ENCODE measurements around the gene ASTN1. TPM values are rescaled to one million over a fixed set of nuclear protein-coding genes. Genes with fewer than 3 reads are reported as not detected.

The ASTN1 gene
- total RNA-seq, 1 experiment from 2014 or later, result not detected

DNA sequence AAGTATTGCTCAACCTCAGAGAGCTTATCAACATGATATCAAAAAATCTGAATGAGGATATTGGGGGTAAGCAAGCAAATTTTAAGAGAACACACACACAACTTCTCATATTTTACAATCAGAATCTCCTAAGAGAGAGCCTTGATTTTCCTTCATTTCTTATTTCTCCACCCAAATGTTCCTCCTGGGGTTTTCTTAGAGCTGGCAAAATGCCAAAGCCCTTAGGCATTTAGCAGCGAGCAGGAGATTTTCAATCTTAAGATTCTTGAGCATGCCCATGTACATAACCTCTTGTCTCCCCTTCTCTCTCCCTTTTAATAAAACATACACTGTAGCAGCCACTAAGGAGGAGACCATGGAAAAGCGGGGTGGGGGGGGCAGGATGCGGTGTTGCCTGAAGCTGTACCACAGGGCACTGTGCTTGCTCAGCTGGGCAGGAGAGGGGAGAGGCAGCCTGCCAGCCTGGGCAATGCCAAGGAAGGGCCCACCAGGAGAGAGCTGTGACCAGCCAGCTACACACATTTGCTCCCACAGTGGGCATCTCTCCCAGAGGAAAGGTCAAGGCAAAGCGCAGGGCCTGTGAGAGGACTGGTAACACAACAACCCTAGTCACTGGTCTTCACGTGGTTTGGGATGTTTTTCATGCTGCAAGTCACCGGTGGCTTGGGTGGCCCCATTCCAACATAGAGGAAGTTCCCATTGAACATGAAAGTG, 10.6 kb upstream of the ASTN1 start:
- Histone ChIP-seq H3K79me2 (ENCODE audit: low read length) (no peaks in the 10 kb centered on the region), H2AFZ (ENCODE audit: low read length) (no peak overlapping the region), H3K27me3 (ENCODE audit: low read length) (no peaks in the 10 kb centered on the region), H3K27ac (ENCODE audit: low read length) (no peak overlapping the region), H3K4me1 (ENCODE audit: insufficient read depth, low read length) (peaks cover 15% of the 10 kb centered on the region), H3K9me3 (ENCODE audit: low read length) (no peaks in the 10 kb centered on the region), H3K9me2 (replicated peaks; ENCODE audit: low read length) (no peaks in the 10 kb centered on the region), H3K4me2 (ENCODE audit: low read length) (no peak overlapping the region), H3F3A (ENCODE audit: low read length, unreplicated experiment) (no peaks in the 10 kb centered on the region), H3K4me3 (ENCODE audit: low read length) (no peak overlapping the region), H4K20me1 (ENCODE audit: low read length) (no peaks in the 10 kb centered on the region), H3K9ac (ENCODE audit: low read length) (no peak overlapping the region), H3K36me3 (ENCODE audit: low read depth, low read length) (no peaks in the 10 kb centered on the region)
- ATAC-seq (no peak), DNase-seq (no peak)
- intact Hi-C loops (cut with micrococcal nuclease), result no loop called here
- TF ChIP-seq EZH2phosphoT487 (IDR thresholded peaks at IDR 0.05; ENCODE audit: borderline replicate concordance, low read length), result no peak
- TF ChIP-seq EZH2 (IDR thresholded peaks at IDR 0.05; ENCODE audit: low read length, unreplicated experiment), result no peak
- TF ChIP-seq, protein P1, sequence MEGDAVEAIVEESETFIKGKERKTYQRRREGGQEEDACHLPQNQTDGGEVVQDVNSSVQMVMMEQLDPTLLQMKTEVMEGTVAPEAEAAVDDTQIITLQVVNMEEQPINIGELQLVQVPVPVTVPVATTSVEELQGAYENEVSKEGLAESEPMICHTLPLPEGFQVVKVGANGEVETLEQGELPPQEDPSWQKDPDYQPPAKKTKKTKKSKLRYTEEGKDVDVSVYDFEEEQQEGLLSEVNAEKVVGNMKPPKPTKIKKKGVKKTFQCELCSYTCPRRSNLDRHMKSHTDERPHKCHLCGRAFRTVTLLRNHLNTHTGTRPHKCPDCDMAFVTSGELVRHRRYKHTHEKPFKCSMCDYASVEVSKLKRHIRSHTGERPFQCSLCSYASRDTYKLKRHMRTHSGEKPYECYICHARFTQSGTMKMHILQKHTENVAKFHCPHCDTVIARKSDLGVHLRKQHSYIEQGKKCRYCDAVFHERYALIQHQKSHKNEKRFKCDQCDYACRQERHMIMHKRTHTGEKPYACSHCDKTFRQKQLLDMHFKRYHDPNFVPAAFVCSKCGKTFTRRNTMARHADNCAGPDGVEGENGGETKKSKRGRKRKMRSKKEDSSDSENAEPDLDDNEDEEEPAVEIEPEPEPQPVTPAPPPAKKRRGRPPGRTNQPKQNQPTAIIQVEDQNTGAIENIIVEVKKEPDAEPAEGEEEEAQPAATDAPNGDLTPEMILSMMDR (conservative IDR thresholded peaks at IDR 0.05; ENCODE audit: low read depth, low read length), result no peak
- BruUV-seq (replicated peaks), result no TSS peak
- ChIA-PET CTCF (interaction anchor here (0.6 kb wide), 1 partner anchor 98 kb away, joined by 3 read pairs; no protein-coding TSS in a partner anchor), POLR2A (ENCODE audit: unreplicated experiment) (no interaction called here)

DNA sequence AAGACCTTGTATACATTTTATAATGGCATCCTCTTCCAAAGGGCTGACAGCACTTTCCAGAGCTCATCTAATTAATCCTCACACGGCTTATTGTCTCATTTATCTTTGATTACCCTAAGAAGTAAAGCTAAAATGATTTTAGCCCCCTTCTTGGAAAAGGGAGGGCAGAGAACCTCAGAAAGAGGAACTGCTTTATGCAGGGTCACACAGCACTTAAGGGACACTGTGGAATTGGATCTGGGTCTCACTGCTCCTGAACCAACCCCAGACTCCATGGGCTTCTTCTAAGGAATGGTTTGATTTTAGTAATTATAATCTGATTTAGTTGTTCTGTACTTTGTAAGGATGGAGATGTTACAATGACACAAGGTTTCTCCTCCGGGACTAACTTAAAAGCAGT, 9.5 kb upstream of the ASTN1 start:
- Histone ChIP-seq H3K36me3 (ENCODE audit: low read depth, low read length) (no peaks in the 10 kb centered on the region), H3K79me2 (ENCODE audit: low read length) (no peaks in the 10 kb centered on the region), H3K9ac (ENCODE audit: low read length) (no peak overlapping the region), H3F3A (ENCODE audit: low read length, unreplicated experiment) (no peaks in the 10 kb centered on the region), H3K27ac (ENCODE audit: low read length) (no peak overlapping the region), H4K20me1 (ENCODE audit: low read length) (no peaks in the 10 kb centered on the region), H3K4me3 (ENCODE audit: low read length) (no peak overlapping the region), H3K9me3 (ENCODE audit: low read length) (no peaks in the 10 kb centered on the region), H3K4me1 (ENCODE audit: insufficient read depth, low read length) (peaks cover 15% of the 10 kb centered on the region), H2AFZ (ENCODE audit: low read length) (no peak overlapping the region), H3K4me2 (ENCODE audit: low read length) (no peak overlapping the region), H3K27me3 (ENCODE audit: low read length) (no peaks in the 10 kb centered on the region), H3K9me2 (replicated peaks; ENCODE audit: low read length) (no peaks in the 10 kb centered on the region)
- ATAC-seq (no peak), DNase-seq (no peak)
- CTCF ChIA-PET, result no interaction called here
- BruUV-seq (replicated peaks), result no TSS peak
- TF ChIP-seq EZH2phosphoT487 (IDR thresholded peaks at IDR 0.05; ENCODE audit: borderline replicate concordance, low read length), result no peak
- no peak for TF ChIP-seq EZH2 (IDR thresholded peaks at IDR 0.05; ENCODE audit: low read length, unreplicated experiment)
- TF ChIP-seq, protein P1 (conservative IDR thresholded peaks at IDR 0.05; ENCODE audit: low read depth, low read length), result no peak
- POLR2A ChIA-PET (ENCODE audit: unreplicated experiment), result no interaction called here
- intact Hi-C loops (cut with micrococcal nuclease), result no loop called here

DNA sequence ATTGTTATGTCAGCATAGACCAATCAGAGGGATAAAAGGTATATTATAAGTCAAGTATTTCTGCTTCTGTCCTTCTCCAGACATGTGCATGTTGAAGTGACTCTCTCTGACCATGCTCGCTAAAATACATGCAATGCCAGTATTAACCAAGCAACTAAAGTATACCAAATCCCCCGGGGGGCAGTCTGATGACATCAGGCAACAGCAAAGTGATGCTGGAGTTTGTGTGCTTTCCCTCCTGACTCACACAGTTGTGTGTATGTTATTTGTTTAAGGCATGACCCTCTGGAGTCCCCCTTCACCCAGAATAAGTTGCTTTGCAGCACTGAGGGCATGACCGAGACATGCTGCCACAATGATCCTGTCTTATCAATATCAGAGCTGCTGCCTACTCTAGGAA, 8.4 kb upstream of the ASTN1 start:
- H3K4me3 ChIP-seq (ENCODE audit: low read length), result no peak overlapping the region
- no TSS peak for BruUV-seq (replicated peaks)
- CTCF ChIA-PET, result no interaction called here
- no peaks in the 10 kb centered on the region for H3K9me2 ChIP-seq (replicated peaks; ENCODE audit: low read length)
- TF ChIP-seq, protein P1 (conservative IDR thresholded peaks at IDR 0.05; ENCODE audit: low read depth, low read length), result no peak
- TF ChIP-seq EZH2 (IDR thresholded peaks at IDR 0.05; ENCODE audit: low read length, unreplicated experiment) (no peak), EZH2phosphoT487 (IDR thresholded peaks at IDR 0.05; ENCODE audit: borderline replicate concordance, low read length) (no peak)
- H3K9me3 ChIP-seq (ENCODE audit: low read length), result no peaks in the 10 kb centered on the region
- DNase-seq (peak; percentile 35), ATAC-seq (no peak)
- peaks cover 15% of the 10 kb centered on the region for H3K4me1 ChIP-seq (ENCODE audit: insufficient read depth, low read length)
- no peaks in the 10 kb centered on the region for H3K36me3 ChIP-seq (ENCODE audit: low read depth, low read length)
- no peaks in the 10 kb centered on the region for H3K79me2 ChIP-seq (ENCODE audit: low read length)
- POLR2A ChIA-PET (ENCODE audit: unreplicated experiment), result no interaction called here
- H3F3A ChIP-seq (ENCODE audit: low read length, unreplicated experiment), result no peaks in the 10 kb centered on the region
- no peaks in the 10 kb centered on the region for H3K27me3 ChIP-seq (ENCODE audit: low read length)
- no peak overlapping the region for H2AFZ ChIP-seq (ENCODE audit: low read length)
- intact Hi-C loops (cut with micrococcal nuclease), result no loop called here
- peak overlapping the region; percentile 97; the same call in 1 of the 2 replicates for H3K4me2 ChIP-seq (ENCODE audit: low read length)
- H4K20me1 ChIP-seq (ENCODE audit: low read length), result no peaks in the 10 kb centered on the region
- H3K9ac ChIP-seq (ENCODE audit: low read length), result no peak overlapping the region
- no peak overlapping the region for H3K27ac ChIP-seq (ENCODE audit: low read length)
